Suppressor macrophage treated with lipopolysaccharide for 4 hours (primary cell): Measurements from ENCODE around the gene SAA1.

Experiments used
- DNase-seq: peaks from one replicate; pipeline ENCODE4 v3.0.0-alpha.2; 2020

SAA1 gene

GRCh38 chr11:18312663-18313420 is 46.8 kb downstream of the SAA1 start:
- DNase-seq, result peak; percentile 66

GRCh38 chr11:18313965-18314763 is 48.1 kb downstream of the SAA1 start:
- DNase-seq, result no peak

- peak; percentile 67 for DNase-seq
Measured at GRCh38 chr11:18314784-18315523, 48.9 kb downstream of the SAA1 start.

- no peak for DNase-seq
Measured at GRCh38 chr11:18315893-18316292, 49.8 kb downstream of the SAA1 start.

GRCh38 chr11:18317551-18317950 is 51.5 kb downstream of the SAA1 start:
- DNase-seq, result no peak
